ENCODE results near the gene ELMOD1. TPM values are rescaled to one million over a fixed set of nuclear protein-coding genes. Genes with fewer than 3 reads are reported as not detected.
"Not testable (repeated sequence)": the region's sequence is repeated elsewhere in the genome, so short reads cannot be mapped to it uniquely, and the experiment has no call there.

Gene ELMOD1
- total RNA-seq, 1 donor from 2014 or later: 0.36 TPM

GRCh38 chr11:107579169-107579568, 11.8 kb upstream of the ELMOD1 start:
- DNase-seq (ENCODE audit: low spot score); intact Hi-C loops (cut with DNase I); ATAC-seq: not testable (repeated sequence)

GRCh38 chr11:107581147-107581546, 9.8 kb upstream of the ELMOD1 start:
- ATAC-seq (no peak), DNase-seq (ENCODE audit: low spot score) (no peak)
- intact Hi-C loops (cut with DNase I): no loop called here

- no peak for ATAC-seq
- intact Hi-C loops (cut with DNase I): no loop called here
- DNase-seq (ENCODE audit: low spot score): no peak
Measured at GRCh38 chr11:107583629-107584195, 7.2 kb upstream of the ELMOD1 start.

- DNase-seq (ENCODE audit: low spot score) (no peak), ATAC-seq (no peak)
- intact Hi-C loops (cut with DNase I): no loop called here
Measured at GRCh38 chr11:107587306-107587979, 3.5 kb upstream of the ELMOD1 start.

- DNase-seq (ENCODE audit: low spot score) (no peak), ATAC-seq (peak; percentile 53)
- intact Hi-C loops (cut with DNase I): no loop called here
Measured at GRCh38 chr11:107591378-107592230, 657 bp downstream of the ELMOD1 start.

GRCh38 chr11:107592231-107592590, 1.3 kb downstream of the ELMOD1 start:
- ATAC-seq (no peak), DNase-seq (ENCODE audit: low spot score) (no peak)
- intact Hi-C loops (cut with DNase I): no loop called here

GRCh38 chr11:107592813-107593212, 1.9 kb downstream of the ELMOD1 start:
- intact Hi-C loops (cut with DNase I): no loop called here

GRCh38 chr11:107593951-107594350, 3.0 kb downstream of the ELMOD1 start:
- ATAC-seq (no peak), DNase-seq (ENCODE audit: low spot score) (no peak)
- intact Hi-C loops (cut with DNase I): no loop called here

More at GRCh38 chr11:107592813-107593212, 1.9 kb downstream of the ELMOD1 start:
- no peak for DNase-seq (ENCODE audit: low spot score)
- no peak for ATAC-seq

GRCh38 chr11:107594736-107595135, 3.8 kb downstream of the ELMOD1 start:
- DNase-seq (ENCODE audit: low spot score) (no peak), ATAC-seq (no peak)
- intact Hi-C loops (cut with DNase I): no loop called here

- DNase-seq (ENCODE audit: low spot score) (no peak), ATAC-seq (peak; percentile 52)
- intact Hi-C loops (cut with DNase I): no loop called here
Measured at GRCh38 chr11:107598225-107599139, 7.5 kb downstream of the ELMOD1 start.

GRCh38 chr11:107605061-107606006, 14.4 kb downstream of the ELMOD1 start:
- no peak for DNase-seq (ENCODE audit: low spot score)
- intact Hi-C loops (cut with DNase I): no loop called here
- no peak for ATAC-seq

GRCh38 chr11:107606141-107606540, 15.2 kb downstream of the ELMOD1 start:
- intact Hi-C loops (cut with DNase I): no loop called here
- DNase-seq (ENCODE audit: low spot score) (no peak), ATAC-seq (no peak)

GRCh38 chr11:107608809-107609208, 17.9 kb downstream of the ELMOD1 start:
- intact Hi-C loops (cut with DNase I): no loop called here
- DNase-seq (ENCODE audit: low spot score): no peak

GRCh38 chr11:107609400-107610218, 18.7 kb downstream of the ELMOD1 start:
- intact Hi-C loops (cut with DNase I): no loop called here
- ATAC-seq (no peak), DNase-seq (ENCODE audit: low spot score) (no peak)

More at GRCh38 chr11:107608809-107609208, 17.9 kb downstream of the ELMOD1 start:
- ATAC-seq: no peak

GRCh38 chr11:107612445-107612844, 21.5 kb downstream of the ELMOD1 start:
- intact Hi-C loops (cut with DNase I): no loop called here
- DNase-seq (ENCODE audit: low spot score) (no peak), ATAC-seq (no peak)

GRCh38 chr11:107619926-107620325, 29.0 kb downstream of the ELMOD1 start:
- intact Hi-C loops (cut with DNase I): no loop called here
- DNase-seq (ENCODE audit: low spot score): no peak
- ATAC-seq: peak; percentile 62

- DNase-seq (ENCODE audit: low spot score): no peak
- ATAC-seq: no peak
- intact Hi-C loops (cut with DNase I): no loop called here
Measured at GRCh38 chr11:107621081-107621480, 30.1 kb downstream of the ELMOD1 start.
